GM18511 (cell line): ENCODE results near the gene UCN3.
"Not testable (repeated sequence)": the region's sequence is repeated elsewhere in the genome, so short reads cannot be mapped to it uniquely, and the experiment has no call there.

Experiments used
- ATAC-seq: cut with Tn5 transposase; IDR thresholded peaks from one replicate; pipeline ENCODE4 v1.9.1; 2021; ENCODE audit warnings: mild to moderate bottlenecking, moderate library complexity; ENCODE audit not compliant: unreplicated experiment

UCN3 gene

DNA sequence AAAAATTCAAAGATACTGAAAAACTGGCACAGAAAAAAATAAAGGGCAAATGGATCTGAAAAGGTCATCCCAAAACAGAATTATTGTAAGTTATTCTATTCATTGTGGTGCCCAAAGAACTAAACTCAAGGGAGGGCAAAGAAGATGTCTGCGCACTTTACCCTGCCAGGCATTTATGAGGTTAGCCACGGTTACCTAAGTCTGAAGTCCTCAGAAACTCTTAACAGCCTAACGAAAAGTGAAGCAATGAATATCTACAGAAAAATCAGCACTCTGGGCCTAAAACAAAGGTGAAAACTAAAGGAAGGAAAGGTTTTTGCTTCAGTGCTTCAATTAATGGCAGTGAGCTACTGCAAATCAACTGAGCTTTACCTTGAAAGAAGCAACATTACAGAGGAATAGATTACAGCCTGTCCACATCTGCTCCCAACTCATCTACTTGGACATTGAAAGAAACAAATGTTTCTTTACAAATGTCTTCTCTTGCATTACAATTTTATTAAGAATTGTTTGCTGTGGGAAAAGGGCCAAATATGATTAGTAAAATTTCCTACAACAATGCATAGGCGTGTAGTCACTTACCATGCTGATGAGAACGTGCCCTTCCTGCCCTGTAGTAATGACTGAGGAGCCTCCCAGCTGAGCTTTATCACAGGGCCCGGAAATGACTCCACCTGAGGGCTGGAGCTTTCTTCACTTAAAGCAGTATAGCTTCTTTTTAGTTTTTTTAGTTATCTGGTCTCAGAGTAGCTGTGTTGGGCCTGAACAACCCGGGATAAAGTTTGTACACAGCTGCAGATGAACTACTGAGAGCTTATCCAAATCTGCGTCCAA, 39.7 kb downstream of the UCN3 start, which contains the start of gene TUBAL3:
Gene TUBAL3 (minus strand): TSS at position 621 of the 834 bp plus-strand sequence. CDS start 36 bp downstream, at position 585.
- no peak for ATAC-seq

DNA sequence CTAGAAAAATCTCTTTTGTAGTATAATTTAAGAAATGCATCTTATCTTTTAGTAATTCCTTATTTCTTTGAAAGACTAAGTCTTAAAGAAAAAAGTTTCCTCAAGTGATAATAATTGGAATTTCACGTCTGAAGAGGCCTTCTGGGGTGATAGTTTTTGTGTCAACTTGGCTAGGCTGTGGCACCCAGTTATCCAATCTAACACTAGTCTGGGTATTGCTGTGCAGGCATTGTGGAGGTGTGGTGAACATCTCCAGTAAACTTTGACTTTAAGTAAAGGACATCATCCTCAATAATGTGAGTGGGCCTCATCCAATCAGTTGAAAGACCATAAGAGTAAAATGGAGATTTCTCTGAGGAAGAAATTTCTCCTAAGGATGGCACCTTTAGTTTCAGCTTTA, 42.2 kb downstream of the UCN3 start:
- ATAC-seq = no peak

DNA sequence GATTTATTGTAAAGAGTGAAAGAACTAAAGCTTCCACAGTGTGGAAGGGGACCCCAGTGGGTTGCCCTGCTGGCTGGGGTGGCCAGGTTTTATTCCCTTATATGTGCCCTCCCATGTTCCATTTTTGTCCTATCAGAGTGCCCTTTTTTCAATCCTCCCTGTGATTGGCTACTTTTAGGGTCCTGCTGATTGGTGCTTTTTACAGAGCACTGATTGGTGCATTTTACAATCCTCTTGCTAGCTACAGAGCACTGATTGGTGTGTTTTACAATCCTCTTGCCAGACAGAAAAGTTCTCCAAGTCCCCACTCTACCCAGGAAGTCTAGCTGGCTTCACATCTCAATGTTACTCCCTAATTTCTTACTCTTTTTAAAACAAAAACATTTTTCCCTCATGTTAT, 46.0 kb downstream of the UCN3 start:
- ATAC-seq = not testable (repeated sequence)

DNA sequence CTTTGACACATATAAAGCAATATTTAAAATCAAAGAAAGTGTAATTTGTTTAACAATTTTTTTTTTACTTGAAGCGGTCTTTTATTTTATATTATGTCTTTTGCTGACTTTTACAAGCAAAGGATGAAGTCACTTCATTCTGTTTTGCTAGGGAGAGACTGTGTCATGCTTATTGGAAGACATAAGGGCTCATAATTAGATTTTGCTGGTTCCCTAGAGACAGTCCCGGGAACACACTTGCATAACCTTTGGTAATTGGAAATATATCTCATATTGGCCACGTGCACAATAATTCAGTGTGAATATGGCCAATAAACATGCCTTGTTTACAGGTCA, 47.1 kb downstream of the UCN3 start:
- ATAC-seq = no peak

DNA sequence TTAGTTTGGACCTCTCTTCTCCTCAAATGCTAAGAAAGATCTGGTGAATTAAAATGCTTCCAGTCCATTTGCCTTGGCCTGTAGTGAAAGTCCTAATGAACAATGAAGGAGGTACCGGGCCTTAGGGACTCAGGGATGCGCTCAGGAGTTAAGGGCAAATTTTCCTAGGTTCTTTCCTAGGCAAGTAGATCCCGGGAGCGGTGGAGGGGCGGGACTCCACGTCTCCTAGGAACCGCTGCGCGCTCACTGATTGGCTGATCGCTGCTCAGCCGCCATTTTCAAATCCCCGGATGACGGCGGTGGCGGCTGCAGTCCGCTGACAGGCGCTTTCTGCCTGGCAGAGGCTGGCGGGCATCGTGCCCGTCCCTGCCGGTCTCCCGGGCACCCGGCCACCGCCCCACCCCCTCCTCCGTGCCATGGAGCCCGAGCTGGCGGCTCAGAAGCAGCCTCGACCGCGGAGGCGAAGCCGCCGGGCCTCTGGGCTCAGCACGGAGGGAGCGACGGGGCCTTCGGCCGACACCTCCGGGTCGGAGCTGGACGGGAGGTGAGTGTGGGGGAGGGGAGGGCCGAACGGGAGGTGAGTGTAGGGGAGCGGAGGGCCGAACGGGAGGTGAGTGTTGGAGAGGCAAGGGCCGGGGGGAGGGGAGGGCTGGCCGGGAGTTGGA, 47.6 kb downstream of the UCN3 start, which contains the start of gene NET1:
Gene NET1 (plus strand): TSS at position 281 of the 665 bp plus-strand sequence. CDS start 136 bp downstream, at position 417.
- peak; percentile 97 for ATAC-seq

DNA sequence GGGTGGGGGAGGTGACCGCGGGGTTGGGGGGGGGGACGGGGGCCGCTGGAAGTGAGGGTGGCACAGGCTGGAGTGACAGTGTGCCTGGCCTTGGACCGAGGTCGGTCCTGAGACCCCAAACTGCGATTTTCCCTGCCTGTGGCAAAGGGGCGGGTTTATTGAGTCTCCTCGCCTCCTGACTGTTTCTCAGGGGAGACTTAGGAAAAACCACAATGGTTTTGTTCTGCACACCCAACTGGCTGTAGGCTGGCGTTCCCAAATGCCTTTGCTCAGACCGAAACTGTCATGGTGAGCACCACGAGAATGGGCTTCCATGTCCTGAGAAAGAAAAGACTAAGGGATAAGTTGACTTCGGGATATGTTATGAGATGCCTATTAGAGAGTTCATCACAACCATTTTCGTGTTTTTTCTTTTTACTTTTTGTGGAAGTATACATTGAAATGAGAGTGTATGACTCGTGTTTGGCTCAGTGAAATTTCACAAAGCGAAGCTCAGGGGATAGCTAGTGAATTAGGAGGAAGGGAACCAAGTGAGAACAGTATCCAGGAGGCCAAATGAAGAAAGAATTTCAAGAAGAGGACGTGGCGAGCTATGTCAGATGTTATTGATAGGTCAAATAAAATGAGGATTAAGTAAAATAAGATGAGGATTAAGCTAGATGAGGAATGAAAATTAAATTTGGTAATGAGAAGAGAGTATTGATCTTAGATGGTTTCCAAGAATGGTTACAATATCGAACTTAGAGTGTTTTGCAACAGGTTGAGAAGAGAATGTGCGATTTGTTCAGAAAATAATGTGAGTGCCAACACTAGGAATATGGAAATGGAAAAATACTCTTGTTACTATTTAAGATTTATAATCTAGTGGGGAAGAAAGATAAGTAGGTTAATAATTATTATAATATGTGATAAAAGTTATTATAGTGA, 48.5 kb downstream of the UCN3 start:
- peak; percentile 7 for ATAC-seq

DNA sequence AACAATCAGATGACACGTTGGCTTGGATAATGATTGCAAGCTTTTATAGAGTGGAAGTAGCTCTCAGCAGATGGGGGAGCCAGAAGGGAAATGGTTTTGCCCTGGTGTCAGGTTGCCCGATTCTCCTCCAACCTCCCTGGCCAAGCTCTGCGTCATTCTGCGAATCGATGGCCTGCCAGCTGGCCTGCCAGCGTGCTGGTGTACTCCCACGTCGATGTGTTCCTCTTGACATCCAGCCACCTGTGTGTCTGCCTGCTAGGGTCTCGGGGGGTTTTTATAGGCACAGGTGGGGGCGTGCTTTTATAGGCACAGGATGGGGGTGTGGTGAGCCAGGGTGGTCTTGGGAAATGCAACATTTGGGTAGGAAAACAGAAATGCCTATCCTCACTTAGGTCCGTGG, 52.2 kb downstream of the UCN3 start:
- ATAC-seq = no peak

DNA sequence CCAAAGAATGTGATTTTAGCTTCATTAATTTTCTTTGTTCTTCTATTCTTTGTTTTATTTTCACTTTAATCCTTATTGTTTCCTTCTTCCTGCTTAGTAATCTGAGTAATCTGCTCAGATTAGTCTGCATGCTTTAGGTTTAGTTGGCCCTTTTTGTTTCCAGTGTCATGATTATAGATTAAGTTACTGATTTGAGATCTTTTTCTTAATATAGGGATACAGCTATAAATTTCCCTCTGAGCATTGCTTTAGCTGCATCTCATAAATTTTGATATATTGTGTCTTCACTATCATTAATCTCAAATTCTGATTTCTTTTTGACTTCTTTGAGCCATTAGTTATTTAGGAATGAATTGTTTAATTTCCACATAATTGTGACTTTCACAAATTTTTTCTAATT, 53.8 kb downstream of the UCN3 start:
- no peak for ATAC-seq

DNA sequence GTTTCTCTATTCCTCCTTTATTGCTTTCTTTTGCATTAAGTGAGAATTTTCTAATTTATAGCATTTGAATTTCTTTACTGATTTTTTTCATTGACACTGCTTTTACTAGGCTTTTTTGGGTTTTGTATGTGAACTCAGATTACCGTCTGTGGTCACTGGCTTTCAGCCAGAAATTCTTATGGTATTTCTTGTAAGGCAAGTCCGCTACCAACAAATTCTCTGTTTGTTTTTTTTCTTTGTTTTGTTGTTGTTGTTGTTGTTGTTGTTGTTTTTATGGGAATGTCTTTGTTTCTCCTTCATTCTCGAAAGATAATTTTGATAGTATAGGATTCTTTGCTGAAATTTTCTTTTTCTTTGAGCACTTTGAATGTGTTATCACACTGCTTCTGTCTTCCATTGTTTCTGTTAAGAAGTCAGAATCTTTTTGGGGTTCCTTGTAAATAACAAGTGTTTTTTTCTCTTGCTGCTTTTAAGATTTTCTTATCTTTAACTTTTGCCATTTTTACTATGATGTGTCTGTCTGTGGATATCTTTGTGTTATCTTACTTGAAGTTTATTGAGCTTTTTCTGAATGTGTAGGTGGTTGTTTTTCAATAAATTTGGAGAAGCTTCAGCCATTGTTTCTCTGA, 54.8 kb downstream of the UCN3 start:
- ATAC-seq = no peak

DNA sequence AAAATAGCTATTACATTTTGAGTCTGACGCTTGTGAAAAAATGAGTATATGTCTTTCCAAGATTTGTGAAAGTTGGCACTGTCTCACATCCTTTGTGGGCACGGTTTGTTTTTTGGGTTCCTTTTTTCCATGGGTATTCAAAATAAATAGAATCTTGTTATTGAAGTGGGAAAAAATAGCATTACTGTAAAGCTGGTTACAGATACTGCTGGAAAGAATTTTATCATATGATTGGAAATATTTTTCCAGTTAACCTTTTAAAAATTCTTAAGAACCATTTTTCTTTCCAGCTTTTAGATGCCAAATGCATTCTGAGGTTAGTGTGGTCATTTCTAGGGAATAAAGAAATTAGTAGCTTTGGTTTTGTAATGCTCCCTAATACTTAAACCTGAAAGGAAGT, 59.0 kb downstream of the UCN3 start:
- no peak for ATAC-seq
